ENCODE results near the gene CDIP1.
A peak's percentile ranks its signal among the peaks of the same experiment; 100 is the strongest.

The CDIP1 gene

DNA sequence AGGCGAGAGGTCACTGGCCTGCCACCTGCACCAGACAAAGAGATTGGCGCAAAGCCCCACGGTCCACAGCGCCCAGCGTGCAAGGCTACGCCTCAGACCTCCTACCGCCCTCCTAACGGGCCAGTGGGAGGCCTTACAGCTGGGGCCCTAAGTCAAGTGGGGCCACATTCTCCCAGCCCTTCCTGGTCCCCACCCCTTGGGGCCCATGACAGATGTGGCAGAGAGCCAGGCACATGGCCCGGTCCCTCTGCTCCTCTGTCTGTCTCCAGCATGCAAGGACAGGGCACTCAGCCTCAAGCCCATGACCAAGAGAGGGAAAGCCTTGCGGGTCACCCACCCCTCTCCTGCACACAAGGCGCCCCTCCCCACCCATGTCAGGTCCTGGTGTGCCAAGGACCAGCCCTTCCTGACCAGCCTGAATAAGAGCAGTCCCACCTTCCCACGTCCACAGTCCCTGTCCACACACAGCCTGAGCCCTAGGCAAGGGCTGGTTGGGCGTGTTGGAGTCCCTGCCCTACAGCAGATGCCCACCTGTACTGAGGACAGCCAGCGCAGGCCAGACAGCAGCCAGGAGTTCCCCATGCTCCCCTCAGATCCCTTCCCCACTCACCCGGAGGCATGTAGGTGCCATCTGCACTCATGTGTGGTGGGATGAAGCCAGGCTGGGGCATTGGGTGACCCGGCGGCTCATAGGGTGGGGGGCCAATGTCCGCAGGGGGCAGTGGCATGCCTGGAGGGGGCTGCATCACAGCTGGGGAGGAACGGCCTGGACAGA lies 25.3 kb downstream of the CDIP1 start:
- DNase-seq, result no peak

DNA sequence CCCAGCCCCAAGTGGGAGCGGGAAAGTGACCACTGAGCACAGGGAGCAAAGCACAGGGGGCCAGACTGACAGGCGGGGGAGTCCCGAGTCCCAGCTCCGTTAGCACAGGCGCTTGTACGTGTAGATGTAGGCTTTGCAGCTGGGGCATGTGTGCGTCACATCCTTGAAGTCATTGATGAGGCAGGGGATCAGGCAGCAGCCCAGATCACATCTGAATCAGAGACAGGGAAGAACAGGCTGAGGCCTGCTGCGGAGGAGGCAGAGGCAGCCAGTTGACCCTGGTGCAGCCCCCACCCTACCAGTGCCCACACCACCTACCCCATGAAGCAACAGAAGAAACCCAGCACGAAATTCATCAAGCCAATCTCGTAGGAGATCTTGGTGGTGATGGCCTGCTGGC lies 26.1 kb downstream of the CDIP1 start:
- DNase-seq, result no peak

DNA sequence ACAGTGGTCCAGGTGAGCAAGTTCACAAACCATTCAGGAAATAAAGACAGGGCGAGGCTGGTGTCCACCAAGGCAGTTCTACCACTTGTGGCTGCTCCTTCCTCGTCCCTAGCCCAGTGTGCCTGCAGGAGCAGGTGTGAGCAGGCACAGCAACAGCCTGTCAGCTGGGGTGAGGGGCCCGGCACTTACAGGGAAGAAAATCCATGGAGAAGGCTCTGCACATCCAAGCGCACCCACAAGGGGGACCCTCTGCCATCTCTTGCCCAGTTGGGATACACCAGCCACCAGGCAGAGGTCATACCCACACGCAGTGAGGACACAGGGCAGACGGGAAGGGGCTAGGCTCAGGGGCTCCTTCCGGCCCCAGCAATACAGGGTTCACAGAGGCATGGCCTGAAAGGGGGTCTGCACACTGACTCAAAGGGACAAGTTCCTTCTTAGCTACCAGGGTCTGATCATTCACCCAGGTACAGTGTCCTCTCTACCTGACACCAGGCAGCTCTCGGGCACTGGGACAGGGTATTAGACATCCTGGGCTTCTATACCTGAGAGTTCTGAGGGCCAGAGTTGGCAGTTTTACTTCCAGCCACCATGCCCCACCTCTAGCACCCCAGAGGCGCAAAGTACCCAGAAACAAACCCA lies 27.0 kb downstream of the CDIP1 start:
- no peak for DNase-seq

DNA sequence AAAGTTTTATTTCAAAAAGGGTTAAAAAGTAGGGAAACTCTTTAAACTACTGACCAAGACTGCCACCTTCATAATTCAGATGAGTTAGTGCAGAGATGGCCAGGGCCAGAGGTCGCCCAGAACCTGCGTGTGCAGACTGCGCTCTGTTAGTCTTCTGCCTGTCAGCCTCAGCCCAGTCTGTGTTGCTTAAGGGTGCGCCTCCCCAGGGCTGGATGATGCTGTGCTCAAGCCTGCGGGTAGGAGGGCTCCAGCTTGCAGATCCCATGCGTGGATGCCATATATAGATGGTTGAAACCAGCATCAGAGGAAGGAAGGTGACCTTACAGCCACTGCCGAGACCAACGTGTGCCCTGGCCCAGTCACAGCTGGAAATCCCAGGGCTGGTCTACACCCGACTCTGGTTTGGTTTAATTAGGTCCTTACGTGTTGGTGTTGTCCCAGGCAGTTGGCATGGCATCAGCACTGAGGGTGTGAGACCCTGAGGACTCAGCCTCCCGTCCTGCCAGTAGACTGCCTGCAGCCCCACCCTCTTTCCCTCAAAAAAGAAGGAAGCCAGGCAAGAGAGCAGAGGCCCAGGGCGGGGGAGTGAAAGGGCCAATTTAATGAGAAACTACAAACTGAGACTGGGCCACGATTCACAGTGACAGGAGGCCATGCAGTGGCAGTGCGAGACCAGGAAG lies 27.7 kb downstream of the CDIP1 start:
- DNase-seq, result no peak

DNA sequence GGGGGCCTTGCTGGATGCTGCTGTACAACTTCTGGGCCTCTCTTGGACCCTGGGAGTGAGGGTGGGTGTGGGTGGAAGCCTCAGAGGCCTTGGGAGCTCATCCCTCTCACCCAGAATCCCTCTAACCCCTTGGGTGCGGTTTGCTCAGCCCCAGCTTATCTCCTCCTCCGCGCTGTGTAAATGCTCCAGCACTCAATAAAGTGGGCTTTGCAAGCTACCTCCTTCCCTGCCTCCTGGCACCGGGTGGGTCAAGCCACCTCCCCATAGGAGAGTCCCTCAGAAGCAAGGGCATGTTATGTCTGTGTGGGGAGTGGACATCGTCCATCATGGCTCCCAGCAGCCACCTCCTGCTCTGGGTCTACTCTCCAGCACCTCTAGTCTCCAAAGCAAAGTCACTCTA lies 28.4 kb downstream of the CDIP1 start:
- no peak for DNase-seq

DNA sequence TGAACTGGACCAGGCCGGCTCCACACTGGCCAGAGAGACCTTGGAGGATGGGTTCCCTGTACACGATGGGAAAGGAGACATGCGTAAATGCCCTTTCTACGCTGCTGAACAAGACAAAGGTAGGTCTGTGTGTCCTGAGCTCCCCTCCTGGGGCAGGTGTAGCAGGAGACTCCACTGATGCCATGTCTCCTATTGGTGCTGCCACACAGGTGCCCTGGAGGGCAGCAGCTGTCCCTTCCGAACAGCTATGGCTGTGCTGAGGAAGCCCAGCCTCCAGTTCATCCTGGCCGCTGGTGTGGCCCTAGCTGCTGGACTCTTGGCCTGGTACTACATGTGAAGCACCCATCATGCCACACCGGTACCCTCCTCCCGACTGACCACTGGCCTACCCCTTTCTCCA lies 29.2 kb downstream of the CDIP1 start:
- no peak for DNase-seq

DNA sequence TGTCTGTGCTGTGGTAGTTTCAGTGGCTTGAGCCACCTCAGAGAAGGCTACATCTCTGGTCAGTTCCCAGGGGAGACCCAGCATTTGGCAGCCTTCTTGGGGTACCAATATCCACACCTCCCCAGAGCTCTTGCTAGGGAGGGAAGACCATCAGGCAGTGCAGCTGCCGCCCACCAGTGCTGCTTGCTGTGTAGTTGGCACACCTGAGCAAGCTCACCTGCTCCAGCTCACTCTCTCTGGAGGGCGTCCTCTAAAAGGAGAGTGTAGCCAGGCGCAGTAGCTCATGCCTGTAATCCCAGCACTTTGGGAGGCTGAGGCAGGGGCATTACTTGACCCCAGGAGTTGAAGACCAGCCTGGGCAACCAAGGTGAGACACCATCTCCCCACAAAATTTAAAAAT lies 29.8 kb downstream of the CDIP1 start:
- DNase-seq, result no peak

DNA sequence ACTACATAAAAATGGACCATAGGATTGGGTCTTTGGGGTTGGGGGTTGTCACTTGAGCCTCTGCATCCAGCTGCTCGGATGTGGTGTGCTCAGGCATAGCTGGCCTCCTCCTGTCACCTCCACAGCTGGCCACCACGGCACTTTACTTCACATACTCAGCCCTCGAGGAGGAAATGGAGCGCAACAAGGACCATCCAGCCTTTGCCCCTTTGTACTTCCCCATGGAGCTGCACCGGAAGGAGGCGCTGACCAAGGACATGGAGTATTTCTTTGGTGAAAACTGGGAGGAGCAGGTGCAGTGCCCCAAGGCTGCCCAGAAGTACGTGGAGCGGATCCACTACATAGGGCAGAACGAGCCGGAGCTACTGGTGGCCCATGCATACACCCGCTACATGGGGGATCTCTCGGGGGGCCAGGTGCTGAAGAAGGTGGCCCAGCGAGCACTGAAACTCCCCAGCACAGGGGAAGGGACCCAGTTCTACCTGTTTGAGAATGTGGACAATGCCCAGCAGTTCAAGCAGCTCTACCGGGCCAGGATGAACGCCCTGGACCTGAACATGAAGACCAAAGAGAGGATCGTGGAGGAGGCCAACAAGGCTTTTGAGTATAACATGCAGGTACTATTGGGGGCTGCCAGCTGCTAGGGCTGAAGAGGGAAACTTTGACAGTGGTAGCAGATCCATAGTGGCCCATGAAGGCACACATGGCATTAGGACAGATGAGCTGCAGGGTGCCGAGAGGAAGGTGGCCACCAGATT lies 30.8 kb downstream of the CDIP1 start:
- DNase-seq, result no peak

DNA sequence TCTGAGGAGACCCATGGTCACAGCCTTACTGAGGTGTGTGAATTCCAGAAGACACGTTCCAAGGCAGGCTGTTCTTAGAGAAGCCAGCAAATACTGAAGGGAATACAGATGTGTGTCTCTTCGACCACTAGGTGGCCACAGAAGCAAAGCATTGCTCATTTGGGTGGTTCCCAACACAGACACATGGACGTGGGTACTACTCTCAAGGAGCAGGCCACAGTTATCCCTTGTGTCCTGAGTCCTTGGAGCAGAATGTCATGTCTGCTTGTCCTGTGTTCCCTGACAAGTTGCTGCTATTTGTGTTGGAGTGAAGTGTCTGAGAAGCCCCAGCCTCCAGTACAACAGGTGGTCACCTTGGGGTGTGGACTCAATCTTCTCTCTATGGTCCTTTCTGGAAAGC lies 32.1 kb downstream of the CDIP1 start:
- no peak for DNase-seq

DNA sequence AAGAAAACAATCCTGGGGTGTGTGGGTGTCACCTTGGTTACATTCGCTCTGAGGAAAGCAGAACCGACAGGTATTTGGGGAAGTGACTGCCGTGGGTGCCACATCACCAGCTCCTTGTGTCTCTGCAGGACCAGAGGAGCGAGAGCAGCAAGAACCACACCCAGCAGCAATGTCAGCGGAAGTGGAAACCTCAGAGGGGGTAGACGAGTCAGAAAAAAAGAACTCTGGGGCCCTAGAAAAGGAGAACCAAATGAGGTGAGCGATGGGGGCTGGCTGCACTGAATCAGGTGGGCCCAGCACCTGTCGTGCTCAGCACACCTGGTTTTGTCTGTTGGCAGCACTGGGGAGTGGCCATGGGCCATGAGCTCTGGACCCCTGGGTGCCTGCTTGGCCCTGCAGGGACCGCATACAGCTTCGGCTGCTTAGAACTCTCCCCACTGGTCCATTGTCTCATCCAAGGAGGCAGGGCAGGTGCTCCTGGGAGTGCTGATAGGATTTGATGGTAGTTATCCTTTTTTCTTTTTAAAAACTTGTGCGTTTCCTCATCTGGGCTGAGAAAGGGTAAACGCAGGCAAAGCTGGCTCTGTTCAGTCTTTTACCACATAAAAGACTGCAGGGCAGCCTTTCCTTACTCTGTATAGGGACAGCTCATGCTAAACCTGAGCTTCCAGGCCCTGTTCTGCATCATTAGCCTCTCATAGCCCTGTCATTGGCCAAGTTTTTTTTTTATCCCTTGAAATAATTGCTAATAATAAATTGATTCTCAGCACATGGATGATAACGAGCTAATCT lies 33.0 kb downstream of the CDIP1 start:
- DNase-seq, result peak; percentile 44

DNA sequence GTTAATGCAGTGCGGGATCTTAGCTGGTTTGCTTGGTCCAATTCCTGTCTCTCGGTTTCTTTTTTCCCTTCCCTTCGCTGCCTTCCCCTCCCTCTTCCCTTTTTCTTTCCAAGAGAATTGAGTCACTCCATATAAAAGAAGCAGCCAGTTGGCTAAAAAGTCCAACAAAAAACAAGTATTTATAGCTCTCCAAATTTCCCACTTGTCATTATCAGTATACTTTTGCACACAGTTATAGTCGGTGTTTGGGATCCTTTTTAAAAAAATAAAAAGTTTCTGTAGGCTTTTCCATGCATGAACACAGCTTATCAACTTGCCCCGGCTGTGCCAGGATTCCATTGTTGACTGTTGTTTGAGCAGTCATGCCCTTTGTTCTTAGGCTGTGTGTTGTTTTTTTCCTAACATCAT lies 37.5 kb downstream of the CDIP1 start:
- no peak for DNase-seq

DNA sequence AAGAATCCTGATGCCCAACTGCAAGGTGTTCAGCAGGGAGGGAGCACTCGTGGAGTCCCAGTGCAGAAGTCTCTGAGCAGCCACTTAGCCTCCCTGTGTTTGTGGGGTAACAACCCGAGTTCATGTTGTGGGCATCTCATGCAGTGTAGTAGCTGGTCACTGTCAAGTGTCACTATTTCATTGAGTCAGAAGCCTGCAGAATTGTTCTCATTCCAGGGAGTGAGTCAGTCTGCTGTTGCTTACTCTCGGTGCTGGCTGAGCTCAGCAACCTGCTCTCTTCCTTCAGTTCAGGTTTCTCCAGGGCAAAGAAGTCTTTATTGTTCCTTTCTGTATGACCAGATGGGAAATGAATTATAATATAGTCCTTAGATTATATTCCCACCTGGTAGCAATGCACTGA lies 38.3 kb downstream of the CDIP1 start:
- no peak for DNase-seq

DNA sequence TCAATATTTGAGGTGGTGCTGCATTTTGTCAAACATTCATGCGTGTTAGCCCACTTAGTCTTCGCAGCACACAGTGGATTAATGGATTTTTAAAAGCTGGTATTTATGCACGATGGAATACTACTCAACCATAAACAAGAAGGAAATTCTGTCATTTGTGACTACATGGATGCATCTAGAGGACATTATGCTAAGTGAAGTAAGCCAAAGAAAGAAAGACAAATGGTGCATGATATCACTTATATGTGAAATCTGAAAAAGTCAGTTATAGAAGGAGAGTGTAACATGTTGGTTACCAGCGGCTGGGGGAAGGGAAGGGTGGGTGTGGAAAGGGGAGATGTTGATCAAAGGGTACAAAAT lies 39.4 kb downstream of the CDIP1 start:
- no peak for DNase-seq

DNA sequence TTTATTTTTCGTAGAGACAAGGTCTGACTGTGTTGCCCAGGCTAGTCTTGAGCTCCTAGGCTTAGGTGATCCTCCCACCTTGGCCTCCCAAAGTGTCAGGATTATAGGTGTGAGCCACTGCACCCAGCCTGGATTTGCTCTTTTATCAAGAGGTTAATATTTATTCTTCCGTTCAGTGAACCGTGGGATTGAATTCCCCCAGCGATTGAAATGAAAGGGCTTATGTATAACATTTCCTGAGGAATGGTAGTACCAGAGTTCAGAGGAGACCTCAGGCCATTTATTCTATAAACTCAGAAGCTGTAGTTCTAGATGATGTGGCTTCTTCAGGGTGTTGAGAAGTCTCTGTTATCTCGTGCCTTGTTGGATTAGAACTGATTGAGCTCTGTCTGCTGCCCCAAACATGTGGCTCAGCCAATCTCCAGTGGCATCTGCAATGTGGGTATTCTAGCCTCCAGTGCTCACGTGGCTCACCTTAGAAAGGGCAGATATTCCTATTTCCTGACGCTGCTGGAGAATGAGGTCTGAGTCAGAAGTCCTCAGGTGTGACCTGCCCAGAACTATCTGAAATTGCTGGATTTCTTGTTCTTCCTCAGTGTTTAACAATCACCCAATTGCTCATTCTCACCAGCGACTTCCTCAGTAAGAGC lies 39.9 kb downstream of the CDIP1 start:
- DNase-seq, result no peak

DNA sequence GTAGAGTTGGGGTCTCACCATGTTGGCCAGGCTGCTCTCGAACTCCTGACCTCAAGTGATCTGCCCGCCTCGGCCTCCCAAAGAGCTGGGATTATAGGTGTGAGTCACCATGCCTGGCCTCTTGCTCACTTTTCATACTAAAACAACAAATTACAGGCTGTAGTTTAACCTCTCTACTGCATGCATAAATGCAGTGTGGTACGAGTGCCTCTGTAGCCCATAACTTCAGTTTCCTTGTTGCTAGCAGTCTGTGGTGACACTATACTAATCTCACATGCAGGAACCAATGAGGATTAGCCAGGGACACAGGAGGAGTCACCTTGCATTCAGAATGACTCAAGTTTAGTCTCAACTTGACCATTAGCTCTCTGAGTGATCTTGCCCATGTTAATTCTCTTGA lies 42.3 kb downstream of the CDIP1 start:
- DNase-seq, result no peak

DNA sequence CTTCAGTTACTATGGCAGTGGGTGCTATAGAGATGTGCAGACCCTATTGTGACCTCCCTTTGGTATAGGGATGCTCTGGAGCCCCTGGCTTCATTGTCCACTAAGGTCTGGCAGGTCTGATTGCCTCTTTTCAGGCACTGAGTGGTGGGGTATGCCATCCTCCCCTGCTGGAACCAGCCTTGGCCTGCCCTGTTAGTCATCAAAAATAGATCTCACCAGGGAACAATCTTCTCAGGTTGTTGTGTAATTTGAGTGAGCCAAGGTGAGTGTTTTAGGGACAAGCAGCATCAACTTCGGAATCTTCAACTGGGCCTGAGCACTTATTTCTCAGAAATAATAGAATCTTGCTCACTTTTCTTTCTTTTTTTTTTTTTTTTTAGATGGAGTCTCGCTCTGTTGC lies 42.8 kb downstream of the CDIP1 start:
- no peak for DNase-seq

DNA sequence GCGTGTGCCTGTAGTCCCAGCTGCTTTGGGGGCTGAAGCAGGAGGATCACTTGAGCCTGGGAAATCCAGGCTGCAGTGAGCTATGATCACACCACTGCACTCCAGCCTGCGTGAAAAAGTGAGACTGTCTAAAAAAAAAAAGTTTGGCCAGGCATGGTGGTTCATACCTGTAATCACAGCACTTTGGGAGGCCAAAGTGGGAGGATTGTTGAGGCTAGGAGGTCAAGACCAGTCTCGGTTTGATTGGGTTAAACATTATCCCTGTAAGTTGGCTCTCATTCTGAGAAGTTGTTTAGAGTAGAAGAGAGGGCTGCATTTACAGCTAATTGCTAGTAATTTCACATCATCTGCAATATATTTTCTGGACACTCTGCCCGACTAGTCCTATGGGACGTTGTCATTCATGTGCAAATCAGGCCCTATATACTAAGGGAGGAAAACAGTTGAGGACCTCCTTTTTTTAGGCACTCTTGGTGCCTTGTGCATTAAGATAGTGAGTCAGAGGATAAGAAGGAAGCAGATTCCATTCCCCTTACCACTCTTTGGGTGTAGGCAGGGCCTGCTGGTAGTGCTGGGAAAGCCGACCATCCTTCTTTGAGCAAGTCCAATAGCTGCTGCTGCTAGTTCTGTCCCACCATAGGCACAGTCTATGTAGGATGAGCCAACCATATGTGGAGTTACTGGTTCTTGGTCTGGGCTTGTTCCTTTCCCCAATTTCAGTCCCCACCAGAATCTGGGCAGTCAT lies 43.7 kb downstream of the CDIP1 start:
- DNase-seq, result no peak

DNA sequence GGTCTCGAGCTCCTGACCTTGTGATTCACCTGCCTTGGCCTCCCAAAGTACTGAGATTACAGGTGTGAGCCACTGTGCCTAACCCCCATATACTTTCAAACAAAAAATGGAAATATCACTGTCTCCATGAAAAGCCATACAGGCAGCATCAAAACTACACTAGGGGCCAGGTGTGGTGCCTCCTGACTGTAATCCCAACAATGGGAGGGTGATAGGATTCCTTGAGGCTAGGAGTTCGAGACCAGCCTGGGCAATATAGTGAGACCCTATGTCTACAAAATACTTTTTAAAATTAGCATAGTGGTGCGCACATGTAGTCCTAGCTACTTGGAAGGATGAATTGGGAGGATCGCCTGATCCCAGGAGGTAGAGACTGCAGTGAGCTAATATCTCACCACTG lies 46.7 kb downstream of the CDIP1 start:
- no peak for DNase-seq

DNA sequence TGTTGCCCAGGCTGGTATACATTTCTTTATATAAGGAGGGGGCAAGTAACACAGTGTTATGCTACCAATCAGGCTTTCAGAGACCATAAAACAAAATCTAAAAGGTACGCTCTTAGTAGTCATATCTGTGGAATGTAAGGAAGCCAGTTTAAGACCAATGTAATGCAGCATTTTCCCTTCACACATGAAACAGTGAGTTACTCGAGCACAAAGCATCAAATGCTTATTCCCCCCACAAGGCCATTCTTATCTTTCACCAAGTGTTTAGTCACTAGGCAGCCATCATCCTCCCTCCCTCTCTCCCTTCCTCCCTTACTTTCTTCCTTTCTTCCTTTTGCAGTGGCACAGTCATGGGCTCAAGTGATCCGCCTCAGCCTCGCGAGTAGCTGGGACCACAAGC lies 49.5 kb downstream of the CDIP1 start:
- no peak for DNase-seq

DNA sequence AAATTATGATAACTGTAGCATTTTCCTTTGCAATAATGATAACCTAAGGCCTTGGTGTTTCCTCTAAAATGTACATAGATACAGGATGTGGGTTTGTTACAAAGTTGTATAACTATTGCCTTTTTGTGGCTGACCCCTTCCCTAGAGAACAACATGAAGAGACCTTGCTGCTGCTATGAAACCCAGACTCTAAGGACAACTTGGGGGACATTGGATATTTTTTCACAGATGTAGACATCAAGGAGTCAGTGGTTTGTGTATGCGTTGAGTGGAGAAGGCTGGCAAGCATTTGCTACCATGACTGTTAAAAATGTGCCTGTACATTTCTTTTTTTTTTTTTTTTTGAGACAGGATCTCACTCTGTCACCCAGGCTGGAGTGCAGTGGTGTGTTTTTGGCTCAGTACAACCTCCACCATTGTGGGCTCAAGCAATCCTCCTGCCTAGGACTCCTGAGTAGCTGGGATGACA lies 50.0 kb downstream of the CDIP1 start:
- no peak for DNase-seq

DNA sequence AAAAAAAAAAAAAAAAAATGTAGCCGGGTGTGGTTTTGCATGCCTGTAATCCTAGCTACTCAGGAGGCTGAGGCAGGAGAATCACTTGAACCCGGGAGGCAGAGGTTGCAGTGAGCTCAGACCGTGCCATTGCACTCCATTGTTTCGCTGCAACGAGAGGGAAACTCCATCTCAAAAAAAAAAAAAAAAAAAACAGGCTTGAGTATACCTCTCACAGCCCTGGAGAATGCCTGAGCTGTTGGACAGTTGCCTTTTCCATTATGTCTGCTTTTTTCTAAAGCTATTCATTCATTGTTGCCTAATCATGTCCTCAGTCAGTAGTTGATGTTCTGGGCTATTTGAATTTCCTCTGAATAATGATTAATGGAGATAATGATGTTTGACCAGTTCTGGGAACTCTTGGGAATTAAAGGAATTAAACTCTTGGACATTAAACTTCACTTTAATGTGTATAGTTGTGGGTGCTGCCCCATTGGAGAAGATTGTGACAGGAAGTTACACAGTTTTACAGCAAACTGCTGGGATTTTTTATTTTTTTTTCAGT lies 50.5 kb downstream of the CDIP1 start:
- no peak for DNase-seq
